ENCODE measurements around the gene KRT80. TPM values are rescaled to one million over a fixed set of nuclear protein-coding genes. Genes with fewer than 3 reads are reported as not detected.

Gene KRT80
- polyA plus RNA-seq, 2 of the 4 experiments (the other 2 are of a cell fraction) = 38.3 to 63.1 TPM

GRCh38 chr12:52149651-52150241 is 42.1 kb downstream of the KRT80 start (continued):
- TF ChIP-seq HOXB5 (CRISPR knock-in tag; IDR thresholded peaks at IDR 0.05) (no peak; the same call in none of the 2 replicates), USF2 (IDR thresholded peaks at IDR 0.05) (no peak), MYC (IDR thresholded peaks at IDR 0.05; ENCODE audit: borderline replicate concordance, low read length) (no peak), EHF (CRISPR knock-in tag; IDR thresholded peaks at IDR 0.05) (peak; percentile 91), JUNB (IDR thresholded peaks at IDR 0.05) (no peak)

DNA sequence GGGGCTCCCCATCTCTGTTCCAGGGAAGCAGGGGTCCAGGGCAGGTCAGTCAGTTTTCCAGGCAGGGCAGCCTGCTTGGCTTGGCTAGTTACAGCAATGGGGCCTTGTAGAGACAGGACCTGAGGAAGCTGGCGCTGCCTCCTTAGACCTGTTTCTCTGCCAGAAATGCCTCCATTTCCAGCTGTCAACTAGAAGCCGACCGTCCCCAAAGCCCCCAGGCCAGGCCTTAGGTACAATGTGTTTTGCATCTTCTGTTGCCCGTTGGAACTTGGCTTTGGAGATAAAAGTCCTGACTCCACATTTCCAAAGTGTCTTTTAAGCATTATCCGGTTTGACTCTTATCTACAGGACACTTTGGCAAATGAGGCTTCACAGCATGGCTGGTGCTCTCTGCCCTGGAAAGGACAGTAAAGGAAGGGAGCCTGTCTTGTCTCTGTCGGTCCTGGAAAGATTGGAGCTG is 42.6 kb downstream of the KRT80 start:
- no peak overlapping the region for H3K4me3 ChIP-seq
- H3K4me1 ChIP-seq = peaks cover 98% of the 10 kb centered on the region
- no peak for DNase-seq (ENCODE audit: low read depth in 1 of 2, low spot score in 1 of 2)
- H3K9me3 ChIP-seq = no peaks in the 10 kb centered on the region
- POLR2A ChIA-PET = interaction anchor here (0.6 to 3.7 kb wide), 16 partner anchors 17 to 823 kb away, joined by 3 to 75 read pairs (median 8); partner anchors contain the start of genes KRT7, KRT8 and KRT80
- 28% methylated on average over 6 of the region's 6 CpGs for WGBS (ENCODE audit: missing lambda C conversion rate)
- peak overlapping the region; percentile 74 for H3K4me2 ChIP-seq
- H3K27ac ChIP-seq = peak overlapping the region; percentile 100
- 0 out of 6 replicates have a peak, but pooled peaks of 1 of the 2 experiments have one; percentile 0 for ATAC-seq
- peak; percentile 37 for TF ChIP-seq FOXS1 (CRISPR knock-in tag; IDR thresholded peaks at IDR 0.05)
- no peak for TF ChIP-seq GATA3 (IDR thresholded peaks at IDR 0.05; ENCODE audit: borderline replicate concordance)
- peak; percentile 69; the same call in 1 of the 2 replicates for TF ChIP-seq HOXA7 (CRISPR knock-in tag; IDR thresholded peaks at IDR 0.05)
- TF ChIP-seq SMC3 (IDR thresholded peaks at IDR 0.05) = no peak
- no peak for TF ChIP-seq ZC3H11A (IDR thresholded peaks at IDR 0.05)
- TF ChIP-seq KDM5A (IDR thresholded peaks at IDR 0.05) = no peak
- TF ChIP-seq HOXB13 (CRISPR knock-in tag; IDR thresholded peaks at IDR 0.05; ENCODE audit: low read depth) = 0 out of 2 replicates have a peak, but pooled peaks have one; percentile 87
- peak in 1 of 2 experiments; percentile 35; a peak in 1 of 5 replicates for TF ChIP-seq JUN (IDR thresholded peaks at IDR 0.05)
- TF ChIP-seq ZNF302 (CRISPR knock-in tag; IDR thresholded peaks at IDR 0.05) = peak; percentile 82
- TF ChIP-seq MAFK (IDR thresholded peaks at IDR 0.05; ENCODE audit: partially characterized antibody) = peak; percentile 18
- peak; percentile 4; the same call in 1 of the 2 replicates for TF ChIP-seq HEYL (CRISPR knock-in tag; IDR thresholded peaks at IDR 0.05)
- CTCF ChIA-PET = interaction anchor here (0.6 to 19.3 kb wide), 14 partner anchors 8 to 830 kb away, joined by 3 to 833 read pairs (median 8); no protein-coding TSS in a partner anchor
- FAIRE-seq = no peak

- CTCF ChIA-PET = interaction anchor here (0.7 to 19.3 kb wide), 17 partner anchors 9 to 831 kb away, joined by 3 to 833 read pairs (median 4); partner anchors contain the start of gene KRT7
- 5% methylated on average over 9 of the region's 14 CpGs for WGBS (ENCODE audit: missing lambda C conversion rate)
- TF ChIP-seq ZSCAN20 (CRISPR knock-in tag; IDR thresholded peaks at IDR 0.05) (no peak; the same call in 1 of the 2 replicates), ESRRA (IDR thresholded peaks at IDR 0.05; ENCODE audit: borderline replicate concordance, low read length) (peak; percentile 87), JUN (IDR thresholded peaks at IDR 0.05) (peak; percentile 29 to 74; a peak in 3 of 5 replicates), RCOR1 (IDR thresholded peaks at IDR 0.05; ENCODE audit: low read depth, low read length) (no peak), SREBF2 (IDR thresholded peaks at IDR 0.05) (no peak), EHF (CRISPR knock-in tag; IDR thresholded peaks at IDR 0.05) (peak; percentile 93), POLR2AphosphoS2 (conservative IDR thresholded peaks at IDR 0.05; ENCODE audit: low read length) (no peak), KDM1A (IDR thresholded peaks at IDR 0.05; ENCODE audit: low read depth) (no peak), ELK1 (IDR thresholded peaks at IDR 0.05; ENCODE audit: low read depth, low read length) (no peak), EP300 (IDR thresholded peaks at IDR 0.05) (peak; percentile 92 to 94; a peak in 4 of 5 replicates), NR3C1 (IDR thresholded peaks at IDR 0.05) (no peak), JUNB (IDR thresholded peaks at IDR 0.05) (peak; percentile 66), NPAS2 (CRISPR knock-in tag; IDR thresholded peaks at IDR 0.05; ENCODE audit: borderline replicate concordance) (no peak), MYC (IDR thresholded peaks at IDR 0.05; ENCODE audit: borderline replicate concordance, low read length) (no peak), CBX8 (IDR thresholded peaks at IDR 0.05) (no peak), TP53 (CRISPR knock-in tag; IDR thresholded peaks at IDR 0.05) (peak; percentile 83; the same call in 1 of the 2 replicates)
- TF ChIP-seq, protein P1, sequence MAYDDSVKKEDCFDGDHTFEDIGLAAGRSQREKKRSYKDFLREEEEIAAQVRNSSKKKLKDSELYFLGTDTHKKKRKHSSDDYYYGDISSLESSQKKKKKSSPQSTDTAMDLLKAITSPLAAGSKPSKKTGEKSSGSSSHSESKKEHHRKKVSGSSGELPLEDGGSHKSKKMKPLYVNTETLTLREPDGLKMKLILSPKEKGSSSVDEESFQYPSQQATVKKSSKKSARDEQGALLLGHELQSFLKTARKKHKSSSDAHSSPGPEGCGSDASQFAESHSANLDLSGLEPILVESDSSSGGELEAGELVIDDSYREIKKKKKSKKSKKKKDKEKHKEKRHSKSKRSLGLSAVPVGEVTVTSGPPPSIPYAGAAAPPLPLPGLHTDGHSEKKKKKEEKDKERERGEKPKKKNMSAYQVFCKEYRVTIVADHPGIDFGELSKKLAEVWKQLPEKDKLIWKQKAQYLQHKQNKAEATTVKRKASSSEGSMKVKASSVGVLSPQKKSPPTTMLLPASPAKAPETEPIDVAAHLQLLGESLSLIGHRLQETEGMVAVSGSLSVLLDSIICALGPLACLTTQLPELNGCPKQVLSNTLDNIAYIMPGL (CRISPR knock-in tag; IDR thresholded peaks at IDR 0.05; ENCODE audit: borderline replicate concordance) = 0 out of 2 replicates have a peak, but pooled peaks have one; percentile 56
- TF ChIP-seq, protein P2, sequence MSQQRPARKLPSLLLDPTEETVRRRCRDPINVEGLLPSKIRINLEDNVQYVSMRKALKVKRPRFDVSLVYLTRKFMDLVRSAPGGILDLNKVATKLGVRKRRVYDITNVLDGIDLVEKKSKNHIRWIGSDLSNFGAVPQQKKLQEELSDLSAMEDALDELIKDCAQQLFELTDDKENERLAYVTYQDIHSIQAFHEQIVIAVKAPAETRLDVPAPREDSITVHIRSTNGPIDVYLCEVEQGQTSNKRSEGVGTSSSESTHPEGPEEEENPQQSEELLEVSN (IDR thresholded peaks at IDR 0.05; ENCODE audit: borderline replicate concordance, low read depth) = 0 out of 2 replicates have a peak, but pooled peaks have one; percentile 16
Measured at GRCh38 chr12:52148464-52149181, 43.2 kb downstream of the KRT80 start.

More at GRCh38 chr12:52148464-52149181, 43.2 kb downstream of the KRT80 start:
- Histone ChIP-seq H3K4me1 (peaks cover 98% of the 10 kb centered on the region), H3K9me3 (no peaks in the 10 kb centered on the region), H3K4me3 (no peak overlapping the region), H3K27ac (peak overlapping the region; percentile 100), H3K4me2 (peak overlapping the region; percentile 74)
- ATAC-seq (peak; percentile 37 to 46), FAIRE-seq (peak; percentile 94), DNase-seq (ENCODE audit: low read depth in 1 of 2, low spot score in 1 of 2) (peak; percentile 83 to 99)
- POLR2A ChIA-PET = interaction anchor here (0.6 to 3.7 kb wide), 17 partner anchors 17 to 823 kb away, joined by 3 to 75 read pairs (median 6); partner anchors contain the start of genes KRT7, KRT8 and KRT80
